Adrenal gland (tissue), 5 donors: ENCODE data around the gene KLHL22.

Source experiments
- POLR2A ChIP-seq, 2 donors: fragments of 450-650 bp; IDR thresholded peaks; one replicate each; pipeline ENCODE4 v1.6.1; 2017; ENCODE audit warnings: antibody characterized with exemption in 2 of 2, mild to moderate bottlenecking in 2 of 2, moderate library complexity in 1 of 2
- TF ChIP-seq, protein P1 (sequence below), 6 experiments: fragments of 450-650 bp in 4 of 6; fragments of 200-600 bp in 2 of 6; sonication (generic) in 1 of 6; IDR thresholded peaks; 1 replicate in 5 of 6; 2 replicates in 1 of 6; pipeline versions ENCODE4 v1.5.1 to v1.8.0; 2016 to 2021; ENCODE audit warnings: antibody characterized with exemption in 6 of 6, mild to moderate bottlenecking in 2 of 6, moderate library complexity in 1 of 6
- donor health status: DM: no; HTN: no; CAD: no.

DNA sequence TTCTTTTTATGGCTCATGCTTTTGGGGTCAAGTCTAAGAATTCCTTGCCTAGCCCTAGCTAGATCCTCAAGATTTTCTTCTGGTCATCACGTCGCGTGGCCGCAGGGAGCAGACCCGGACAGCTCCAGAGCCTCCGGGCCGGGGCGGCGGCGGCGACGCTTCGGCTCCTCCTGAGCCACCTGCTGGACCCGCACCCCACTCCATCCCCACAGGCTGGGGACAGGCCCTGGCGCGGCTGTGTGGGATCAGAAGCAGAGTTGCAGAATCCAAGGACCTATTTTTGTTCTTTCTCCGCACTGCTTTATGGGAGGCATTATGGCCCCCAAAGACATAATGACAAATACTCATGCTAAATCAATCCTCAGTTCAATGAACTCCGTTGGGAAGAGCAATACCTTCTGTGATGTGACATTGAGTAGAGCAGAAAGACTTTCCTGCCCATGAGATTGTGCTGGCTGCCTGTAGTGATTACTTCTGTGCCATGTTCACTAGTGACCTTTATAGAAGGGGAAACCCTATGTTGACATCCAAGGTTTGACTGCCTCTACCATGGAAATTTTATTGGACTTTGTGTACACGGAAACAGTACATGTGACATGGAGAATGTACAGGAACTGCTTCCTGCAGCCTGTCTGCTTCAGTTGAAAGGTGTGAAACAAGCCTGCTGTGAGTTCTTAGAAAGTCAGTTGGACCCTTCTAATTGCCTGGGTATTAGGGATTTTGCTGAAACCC, 45.6 kb downstream of the KLHL22 start:
- TF ChIP-seq, protein P1, sequence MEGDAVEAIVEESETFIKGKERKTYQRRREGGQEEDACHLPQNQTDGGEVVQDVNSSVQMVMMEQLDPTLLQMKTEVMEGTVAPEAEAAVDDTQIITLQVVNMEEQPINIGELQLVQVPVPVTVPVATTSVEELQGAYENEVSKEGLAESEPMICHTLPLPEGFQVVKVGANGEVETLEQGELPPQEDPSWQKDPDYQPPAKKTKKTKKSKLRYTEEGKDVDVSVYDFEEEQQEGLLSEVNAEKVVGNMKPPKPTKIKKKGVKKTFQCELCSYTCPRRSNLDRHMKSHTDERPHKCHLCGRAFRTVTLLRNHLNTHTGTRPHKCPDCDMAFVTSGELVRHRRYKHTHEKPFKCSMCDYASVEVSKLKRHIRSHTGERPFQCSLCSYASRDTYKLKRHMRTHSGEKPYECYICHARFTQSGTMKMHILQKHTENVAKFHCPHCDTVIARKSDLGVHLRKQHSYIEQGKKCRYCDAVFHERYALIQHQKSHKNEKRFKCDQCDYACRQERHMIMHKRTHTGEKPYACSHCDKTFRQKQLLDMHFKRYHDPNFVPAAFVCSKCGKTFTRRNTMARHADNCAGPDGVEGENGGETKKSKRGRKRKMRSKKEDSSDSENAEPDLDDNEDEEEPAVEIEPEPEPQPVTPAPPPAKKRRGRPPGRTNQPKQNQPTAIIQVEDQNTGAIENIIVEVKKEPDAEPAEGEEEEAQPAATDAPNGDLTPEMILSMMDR (IDR thresholded peaks at IDR 0.05): no peak
- no peak for TF ChIP-seq POLR2A (IDR thresholded peaks at IDR 0.05)
